Measurements from ENCODE around the gene BLOC1S1. TPM values are rescaled to one million over a fixed set of nuclear protein-coding genes. Genes with fewer than 3 reads are reported as not detected.
A peak's percentile ranks its signal among the peaks of the same experiment; 100 is the strongest.

The BLOC1S1 gene
- total and polyA plus RNA-seq, 4 donors = 87.3 to 351 (median 181) TPM

DNA sequence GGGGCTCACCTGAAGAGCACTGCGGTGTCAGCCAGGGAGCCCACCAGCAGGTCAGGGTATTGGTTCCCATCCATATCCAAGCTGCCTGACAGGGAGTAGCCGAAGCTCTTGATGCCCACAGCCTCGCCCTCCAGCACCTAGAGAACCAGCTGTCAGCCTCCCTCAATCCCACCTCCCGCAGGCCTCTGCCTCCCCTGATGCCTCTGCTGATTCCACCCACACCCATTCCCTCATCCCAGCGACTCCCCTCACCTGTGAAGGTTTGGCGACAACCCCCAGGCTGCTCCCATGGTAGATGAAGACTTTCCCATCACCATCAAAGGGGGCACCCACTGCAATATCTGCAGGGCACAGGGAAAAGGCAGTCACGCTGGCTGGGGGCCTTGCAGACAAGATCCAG is 18.2 kb upstream of the BLOC1S1 start:
- ATAC-seq (ENCODE audit: low FRiP score) = no peak
- Histone ChIP-seq H3K4me1 (ENCODE audit: control insufficient read depth in 1 of 2, insufficient read depth in 2 of 2, low read length in 2 of 2) (no peaks in the 10 kb centered on the region), H3K27me3 (ENCODE audit: control insufficient read depth in 1 of 2, insufficient read depth in 2 of 2, low read length in 1 of 2) (no peaks in the 10 kb centered on the region), H3K36me3 (ENCODE audit: control insufficient read depth in 1 of 2, insufficient read depth in 2 of 2, low read length in 1 of 2) (peaks cover 0 to 21% of the 10 kb centered on the region in 2 donors), H3K4me3 (ENCODE audit: low read length in 2 of 2) (no peak overlapping the region), H3K27ac (ENCODE audit: low read depth in 1 of 2, low read length in 2 of 2) (no peak overlapping the region), H3K9me3 (ENCODE audit: control insufficient read depth, low read length) (no peaks in the 10 kb centered on the region)
- peak; percentile 26 to 48 for DNase-seq
- 91% methylated on average over 7 of the region's 7 CpGs for WGBS, 2 donors
- intact Hi-C loops (cut with DNase I) = no loop called here

DNA sequence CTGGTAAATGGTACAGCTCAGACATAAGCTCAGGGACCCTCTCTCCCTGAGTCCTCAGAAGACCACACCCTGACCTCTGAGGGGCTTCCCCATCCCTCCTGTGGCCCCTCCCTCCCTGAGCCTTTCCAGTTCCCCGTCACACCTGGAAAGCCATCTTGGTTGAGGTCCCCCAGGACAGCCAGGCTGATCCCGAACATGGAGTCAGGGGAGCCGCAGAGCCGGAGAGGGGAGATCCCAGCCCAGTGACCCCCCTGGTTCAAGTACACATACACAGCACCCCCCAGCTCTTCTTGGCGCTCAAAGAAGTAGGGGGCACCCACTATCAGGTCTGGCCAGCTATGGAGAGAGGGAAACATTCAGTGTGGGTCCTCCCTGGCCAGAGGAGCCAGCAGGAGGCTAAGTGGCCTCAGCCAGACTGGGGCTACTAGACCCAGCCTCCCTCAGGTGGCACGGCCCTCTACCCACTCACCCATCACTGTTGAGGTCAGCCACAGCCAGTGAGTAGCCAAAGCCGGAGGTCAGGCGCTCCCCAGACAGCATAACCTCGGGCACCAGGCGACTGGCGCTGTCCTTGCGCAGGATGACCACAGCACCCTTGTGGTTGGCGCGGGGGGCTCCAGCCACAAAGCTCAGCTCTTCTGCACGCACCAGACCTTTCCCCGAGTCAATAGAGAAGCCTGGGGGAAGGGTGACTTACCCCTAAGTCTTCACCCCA is 17.4 kb upstream of the BLOC1S1 start:
- Histone ChIP-seq H3K36me3 (ENCODE audit: control insufficient read depth in 1 of 2, insufficient read depth in 2 of 2, low read length in 1 of 2) (peaks cover 0 to 19% of the 10 kb centered on the region in 2 donors), H3K27me3 (ENCODE audit: control insufficient read depth in 1 of 2, insufficient read depth in 2 of 2, low read length in 1 of 2) (no peaks in the 10 kb centered on the region), H3K4me3 (ENCODE audit: low read length in 2 of 2) (no peak overlapping the region), H3K27ac (ENCODE audit: low read depth in 1 of 2, low read length in 2 of 2) (no peak overlapping the region), H3K9me3 (ENCODE audit: control insufficient read depth, low read length) (no peaks in the 10 kb centered on the region), H3K4me1 (ENCODE audit: control insufficient read depth in 1 of 2, insufficient read depth in 2 of 2, low read length in 2 of 2) (no peaks in the 10 kb centered on the region)
- 86 to 87% methylated on average over 16 of the region's 16 CpGs for WGBS, 2 donors
- no peak for ATAC-seq (ENCODE audit: low FRiP score)
- DNase-seq = peak; percentile 44 to 70
- intact Hi-C loops (cut with DNase I) = no loop called here

DNA sequence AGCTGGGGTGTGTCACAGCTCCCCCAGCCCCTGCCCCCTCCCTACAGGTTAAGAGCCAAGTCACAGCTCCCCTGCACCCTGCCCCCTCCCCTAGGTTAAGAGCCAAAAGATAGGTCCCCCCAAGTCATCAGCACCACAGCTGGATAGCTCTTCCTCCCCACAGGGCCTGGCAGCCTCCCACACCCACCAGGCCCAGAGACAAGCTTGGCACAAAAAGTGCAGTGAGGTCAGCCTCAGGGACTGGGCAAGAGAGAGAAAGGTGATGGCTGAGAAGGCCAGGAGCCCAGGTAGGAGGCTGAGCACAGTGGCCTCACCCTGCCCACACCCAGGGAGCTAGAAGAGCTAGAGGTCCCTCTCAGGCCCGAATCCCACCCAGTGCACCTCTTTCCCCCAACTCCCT is 16.9 kb upstream of the BLOC1S1 start:
- Histone ChIP-seq H3K4me3 (ENCODE audit: low read length in 2 of 2) (no peak overlapping the region), H3K36me3 (ENCODE audit: control insufficient read depth in 1 of 2, insufficient read depth in 2 of 2, low read length in 1 of 2) (peaks cover 0 to 16% of the 10 kb centered on the region in 2 donors), H3K27ac (ENCODE audit: low read depth in 1 of 2, low read length in 2 of 2) (no peak overlapping the region), H3K4me1 (ENCODE audit: control insufficient read depth in 1 of 2, insufficient read depth in 2 of 2, low read length in 2 of 2) (no peaks in the 10 kb centered on the region), H3K27me3 (ENCODE audit: control insufficient read depth in 1 of 2, insufficient read depth in 2 of 2, low read length in 1 of 2) (no peaks in the 10 kb centered on the region), H3K9me3 (ENCODE audit: control insufficient read depth, low read length) (no peaks in the 10 kb centered on the region)
- DNase-seq (peak; percentile 22 to 39), ATAC-seq (ENCODE audit: low FRiP score) (no peak)
- 77 to 90% methylated on average over 1 of the region's 1 CpG for WGBS, 2 donors
- intact Hi-C loops (cut with DNase I) = no loop called here

DNA sequence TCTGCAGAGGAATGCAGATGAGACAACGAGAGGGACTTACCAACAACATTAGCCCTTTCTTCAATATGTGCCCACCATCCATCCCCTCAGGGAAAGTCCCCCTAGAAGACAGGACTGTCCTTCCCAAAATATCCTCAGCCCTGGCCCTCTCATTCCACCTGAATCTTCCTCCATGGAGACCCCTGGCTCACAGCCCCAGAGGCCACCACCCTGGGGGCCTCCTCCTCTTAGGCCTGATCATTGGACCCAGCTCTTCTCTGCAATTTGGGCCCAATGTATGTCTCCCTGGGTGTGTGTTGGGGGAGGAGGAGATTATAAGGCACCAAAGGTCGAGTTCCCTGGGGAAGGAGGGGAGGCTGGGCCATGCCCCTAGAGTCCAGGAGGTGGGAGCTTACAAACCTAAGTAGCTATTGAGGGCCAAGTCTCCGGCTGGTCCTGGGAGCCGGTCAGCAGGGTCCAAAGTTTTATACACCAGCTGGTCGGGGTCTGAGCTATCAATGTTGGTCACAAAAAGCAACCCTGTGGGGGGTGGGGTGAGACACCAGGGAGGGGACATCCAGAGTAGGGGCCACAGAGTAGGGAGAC is 16.3 kb upstream of the BLOC1S1 start:
- H3K4me3 ChIP-seq (ENCODE audit: low read length in 2 of 2) = no peak overlapping the region
- H3K36me3 ChIP-seq (ENCODE audit: control insufficient read depth in 1 of 2, insufficient read depth in 2 of 2, low read length in 1 of 2) = peaks cover 0 to 13% of the 10 kb centered on the region in 2 donors
- H3K27me3 ChIP-seq (ENCODE audit: control insufficient read depth in 1 of 2, insufficient read depth in 2 of 2, low read length in 1 of 2) = no peaks in the 10 kb centered on the region
- DNase-seq = peak in 1 of 2 donors; percentile 25
- intact Hi-C loops (cut with DNase I) = no loop called here
- H3K27ac ChIP-seq (ENCODE audit: low read depth in 1 of 2, low read length in 2 of 2) = no peak overlapping the region
- 51 to 62% methylated on average over 5 of the region's 5 CpGs for WGBS, 2 donors
- no peak for ATAC-seq (ENCODE audit: low FRiP score)
- no peaks in the 10 kb centered on the region for H3K4me1 ChIP-seq (ENCODE audit: control insufficient read depth in 1 of 2, insufficient read depth in 2 of 2, low read length in 2 of 2)
- H3K9me3 ChIP-seq (ENCODE audit: control insufficient read depth, low read length) = no peaks in the 10 kb centered on the region

DNA sequence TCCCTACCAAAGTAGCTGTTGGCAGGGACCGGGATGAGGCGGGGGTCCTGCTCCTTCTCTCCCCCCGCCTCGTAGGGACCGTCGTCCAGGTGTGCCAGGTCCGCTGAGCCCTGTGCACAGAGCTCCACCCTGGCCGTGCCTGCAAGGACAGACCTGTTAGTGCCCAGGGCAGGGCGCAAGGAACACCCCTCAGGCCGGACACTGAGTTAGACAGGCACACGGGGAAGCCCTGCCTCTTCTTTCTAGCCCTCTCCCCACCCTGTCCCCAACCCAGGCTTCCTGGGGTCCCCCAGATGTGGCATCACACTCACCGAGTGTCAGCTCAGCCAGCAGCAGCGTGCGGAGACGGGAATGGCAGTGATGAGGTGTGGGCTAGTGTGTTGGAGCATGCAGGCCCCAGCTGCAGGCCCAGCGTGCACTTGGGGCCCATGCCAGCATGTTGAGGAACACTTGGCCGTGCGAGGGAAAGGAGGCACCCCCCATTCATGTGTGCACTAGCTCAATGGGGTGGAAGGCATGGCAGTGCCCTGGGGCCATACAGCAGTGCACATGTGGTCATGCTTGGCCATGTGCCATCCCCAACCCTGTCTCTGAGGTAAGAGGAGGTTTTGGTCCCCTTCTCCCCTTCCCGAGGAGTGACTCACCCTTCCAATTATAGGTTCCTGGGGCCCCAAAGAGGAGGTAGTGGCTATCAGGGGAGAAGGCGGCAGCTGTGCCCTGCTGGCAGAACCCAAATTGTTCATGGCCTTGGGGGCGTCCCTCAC is 15.4 kb upstream of the BLOC1S1 start:
- intact Hi-C loops (cut with DNase I) = no loop called here
- H3K27ac ChIP-seq (ENCODE audit: low read depth in 1 of 2, low read length in 2 of 2) = peak overlapping the region in 1 of 2 donors; percentile 7
- no peaks in the 10 kb centered on the region for H3K27me3 ChIP-seq (ENCODE audit: control insufficient read depth in 1 of 2, insufficient read depth in 2 of 2, low read length in 1 of 2)
- no peaks in the 10 kb centered on the region for H3K9me3 ChIP-seq (ENCODE audit: control insufficient read depth, low read length)
- 49 to 55% methylated on average over 21 of the region's 21 CpGs for WGBS, 2 donors
- DNase-seq (peak; percentile 70 to 84), ATAC-seq (ENCODE audit: low FRiP score) (no peak)
- H3K4me1 ChIP-seq (ENCODE audit: control insufficient read depth in 1 of 2, insufficient read depth in 2 of 2, low read length in 2 of 2) = no peaks in the 10 kb centered on the region
- H3K4me3 ChIP-seq (ENCODE audit: low read length in 2 of 2) = no peak overlapping the region
- peaks cover 0 to 13% of the 10 kb centered on the region in 2 donors for H3K36me3 ChIP-seq (ENCODE audit: control insufficient read depth in 1 of 2, insufficient read depth in 2 of 2, low read length in 1 of 2)

DNA sequence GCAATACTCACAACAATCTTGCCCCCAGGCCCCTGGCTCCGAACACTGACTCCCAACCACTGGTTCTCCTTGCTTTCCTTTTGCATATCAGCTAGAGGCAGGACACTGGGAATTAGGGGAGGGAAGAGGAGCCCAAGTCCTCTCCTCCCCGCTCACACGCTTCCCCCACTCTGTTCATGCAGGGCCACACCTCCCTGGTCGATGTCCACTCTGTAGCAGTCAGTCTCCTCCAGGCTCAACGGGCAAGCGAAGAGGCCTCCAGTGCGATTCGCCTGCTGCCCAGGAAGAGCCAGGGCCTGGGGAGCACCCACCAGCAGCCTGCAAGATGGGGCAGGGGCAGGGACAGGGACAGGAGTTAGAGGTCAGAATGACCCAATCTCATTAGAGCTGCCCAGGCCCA is 13.0 kb upstream of the BLOC1S1 start:
- Histone ChIP-seq H3K4me1 (ENCODE audit: control insufficient read depth in 1 of 2, insufficient read depth in 2 of 2, low read length in 2 of 2) (no peaks in the 10 kb centered on the region), H3K36me3 (ENCODE audit: control insufficient read depth in 1 of 2, insufficient read depth in 2 of 2, low read length in 1 of 2) (peaks cover 0 to 4% of the 10 kb centered on the region in 2 donors), H3K4me3 (ENCODE audit: low read length in 2 of 2) (no peak overlapping the region), H3K27me3 (ENCODE audit: control insufficient read depth in 1 of 2, insufficient read depth in 2 of 2, low read length in 1 of 2) (no peaks in the 10 kb centered on the region), H3K9me3 (ENCODE audit: control insufficient read depth, low read length) (no peaks in the 10 kb centered on the region), H3K27ac (ENCODE audit: low read depth in 1 of 2, low read length in 2 of 2) (peak overlapping the region in 1 of 2 donors; percentile 90)
- ATAC-seq (ENCODE audit: low FRiP score) (no peak), DNase-seq (peak; percentile 43 to 61)
- intact Hi-C loops (cut with DNase I) = loop anchor here in 1 of 2 donors (2.0 kb wide), 1 partner anchor 20 kb away; no protein-coding TSS in a partner anchor
- 41 to 46% methylated on average over 8 of the region's 8 CpGs for WGBS, 2 donors

DNA sequence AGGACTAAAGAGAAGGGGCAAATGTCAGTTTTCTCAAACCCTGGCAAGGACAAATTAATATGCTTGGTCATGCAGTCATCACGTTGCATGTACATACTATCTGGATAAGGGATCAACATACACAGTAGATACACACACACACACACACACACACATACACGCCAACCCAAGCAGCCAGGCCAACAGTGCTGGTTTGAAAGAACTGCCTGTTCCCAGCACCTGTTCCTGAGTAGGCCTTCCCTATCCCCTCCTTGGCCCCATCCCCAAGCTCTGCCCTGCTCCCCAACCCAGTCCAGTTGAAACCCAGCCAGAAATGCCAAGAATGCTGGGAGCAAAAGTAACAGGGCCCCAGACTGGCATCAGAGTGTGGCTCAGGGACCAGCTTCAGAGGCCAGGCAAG is 12.6 kb upstream of the BLOC1S1 start:
- Histone ChIP-seq H3K4me3 (ENCODE audit: low read length in 2 of 2) (no peak overlapping the region), H3K27ac (ENCODE audit: low read depth in 1 of 2, low read length in 2 of 2) (peak overlapping the region; percentile 77 to 90), H3K27me3 (ENCODE audit: control insufficient read depth in 1 of 2, insufficient read depth in 2 of 2, low read length in 1 of 2) (no peaks in the 10 kb centered on the region), H3K9me3 (ENCODE audit: control insufficient read depth, low read length) (no peaks in the 10 kb centered on the region), H3K36me3 (ENCODE audit: control insufficient read depth in 1 of 2, insufficient read depth in 2 of 2, low read length in 1 of 2) (peaks cover 0 to 4% of the 10 kb centered on the region in 2 donors), H3K4me1 (ENCODE audit: control insufficient read depth in 1 of 2, insufficient read depth in 2 of 2, low read length in 2 of 2) (no peaks in the 10 kb centered on the region)
- intact Hi-C loops (cut with DNase I) = loop anchor here in 1 of 2 donors (2.0 kb wide), 1 partner anchor 20 kb away; no protein-coding TSS in a partner anchor
- 6 to 7% methylated on average over 2 of the region's 2 CpGs for WGBS, 2 donors
- DNase-seq (peak; percentile 54 to 69), ATAC-seq (ENCODE audit: low FRiP score) (peak; percentile 3)

DNA sequence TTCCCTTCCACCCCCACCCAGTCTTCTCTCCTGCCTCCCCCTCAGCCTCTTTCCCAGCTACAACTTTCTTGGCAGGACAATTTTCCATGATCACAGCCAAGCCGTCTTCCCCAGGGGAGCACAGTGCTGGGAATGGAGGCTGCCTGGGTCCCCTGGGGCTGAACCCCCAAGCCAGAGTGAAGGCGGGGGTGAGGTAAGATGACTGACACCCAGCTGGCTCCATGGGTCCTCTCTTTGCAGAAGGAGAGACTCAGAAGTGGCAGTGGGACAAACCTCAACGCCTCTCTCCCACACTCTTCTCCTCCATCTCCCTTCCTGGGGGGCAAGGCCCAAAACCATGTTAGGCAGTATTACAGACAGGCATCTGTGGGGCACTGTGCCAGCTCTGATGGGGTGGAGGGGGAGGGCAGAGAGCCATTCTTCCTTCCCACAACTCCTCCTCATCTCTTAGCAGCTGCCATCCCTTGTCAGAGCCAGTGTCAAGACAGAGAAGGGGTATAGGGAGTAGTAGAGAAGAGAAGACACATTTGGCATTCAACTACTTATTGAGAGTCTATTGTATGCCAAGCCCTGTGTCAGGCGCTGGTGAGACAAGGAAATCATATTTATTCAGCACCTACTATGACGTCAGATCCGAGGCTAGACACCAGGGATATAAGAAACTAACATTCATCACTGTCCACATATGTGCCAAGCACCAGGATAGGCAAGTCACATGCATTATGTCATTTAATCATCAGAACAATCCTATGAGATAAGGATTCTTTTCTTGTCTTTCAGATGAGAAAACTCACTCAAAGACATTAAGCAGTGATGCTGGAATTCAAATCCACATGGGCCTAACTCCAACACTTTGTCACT is 11.7 kb upstream of the BLOC1S1 start:
- peaks cover 0 to 1% of the 10 kb centered on the region in 2 donors for H3K4me1 ChIP-seq (ENCODE audit: control insufficient read depth in 1 of 2, insufficient read depth in 2 of 2, low read length in 2 of 2)

More for the DNA sequence above, 11.7 kb upstream of the BLOC1S1 start:
- DNase-seq (peak; percentile 76 to 85), ATAC-seq (ENCODE audit: low FRiP score) (peak; percentile 9)
- H3K4me3 ChIP-seq (ENCODE audit: low read length in 2 of 2) = peak overlapping the region; percentile 54 to 84
- H3K27me3 ChIP-seq (ENCODE audit: control insufficient read depth in 1 of 2, insufficient read depth in 2 of 2, low read length in 1 of 2) = no peaks in the 10 kb centered on the region
- H3K36me3 ChIP-seq (ENCODE audit: control insufficient read depth in 1 of 2, insufficient read depth in 2 of 2, low read length in 1 of 2) = peaks cover 0 to 2% of the 10 kb centered on the region in 2 donors
- H3K9me3 ChIP-seq (ENCODE audit: control insufficient read depth, low read length) = no peaks in the 10 kb centered on the region
- WGBS, 2 donors = 4 to 6% methylated on average over 6 of the region's 6 CpGs
- H3K27ac ChIP-seq (ENCODE audit: low read depth in 1 of 2, low read length in 2 of 2) = peak overlapping the region; percentile 77 to 90
- intact Hi-C loops (cut with DNase I) = loop anchor here in 1 of 2 donors (2.0 kb wide), 1 partner anchor 21 kb away; no protein-coding TSS in a partner anchor

Measured in aorta (tissue), 5 donors.